ENCODE measurements around the gene GEMIN4. TPM values are rescaled to one million over a fixed set of nuclear protein-coding genes. Genes with fewer than 3 reads are reported as not detected.
A peak's percentile ranks its signal among the peaks of the same experiment; 100 is the strongest.

GEMIN4 gene
- polyA plus RNA-seq, 2 of the 4 experiments (the other 2 are of a cell fraction), result 36.1 to 47.6 TPM

DNA sequence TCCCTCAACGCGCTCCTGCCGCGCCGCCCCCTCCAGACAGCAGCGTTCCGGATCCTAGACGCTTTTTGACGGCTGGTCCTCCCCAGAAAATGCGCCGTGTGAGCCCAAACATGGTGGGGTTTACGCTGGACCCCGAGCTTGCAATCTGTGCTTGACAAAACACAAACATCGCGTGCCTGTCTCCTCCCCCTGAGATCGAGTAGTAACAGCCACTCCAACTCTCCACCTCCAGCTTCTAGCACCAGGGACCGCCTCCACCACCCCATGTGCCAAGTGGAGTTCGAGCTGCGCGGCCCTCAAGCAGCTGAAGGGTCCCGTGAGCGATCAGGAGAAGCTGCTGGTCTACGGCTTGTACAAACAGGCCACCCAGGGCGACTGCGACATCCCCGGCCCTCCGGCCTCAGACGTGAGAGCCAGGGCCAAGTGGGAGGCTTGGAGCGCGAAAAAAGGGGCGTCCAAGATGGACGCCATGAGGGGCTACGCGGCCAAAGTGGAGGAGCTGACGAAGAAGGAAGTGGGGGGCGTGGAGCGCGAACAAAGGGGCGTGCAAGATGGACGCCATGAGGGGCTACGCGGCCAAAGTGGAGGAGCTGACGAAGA, 656 bp upstream of the GEMIN4 start:
- H3K9me3 ChIP-seq, result no peaks in the 10 kb centered on the region
- H3K4me3 ChIP-seq, result peak overlapping the region; percentile 97
- DNase-seq (ENCODE audit: low read depth in 1 of 2, low spot score in 1 of 2), result peak; percentile 45 to 48
- FAIRE-seq, result no peak
- H3K27ac ChIP-seq, result peak overlapping the region; percentile 97 to 98
- POLR2A ChIA-PET, result interaction anchor here (1.4 to 1.7 kb wide), 2 partner anchors 19 to 29 kb away, joined by 4 to 6 read pairs; partner anchors contain the start of genes GLOD4 and MRM3
- peak; percentile 14 to 48; a peak in 5 of 6 replicates for ATAC-seq
- CTCF ChIA-PET, result interaction anchor here (0.6 to 6.1 kb wide), 26 partner anchors 9 to 602 kb away, joined by 3 to 41 read pairs (median 5); partner anchors contain the start of genes GLOD4, MRM3, NXN and TIMM22
- WGBS (ENCODE audit: missing lambda C conversion rate), result 73% methylated on average over 32 of the region's 43 CpGs
- peak overlapping the region; percentile 96 for H3K4me2 ChIP-seq
- H3K4me1 ChIP-seq, result peaks cover 10% of the 10 kb centered on the region
- TF ChIP-seq POLR2A (IDR thresholded peaks at IDR 0.05; ENCODE audit: low read length), result no peak
- TF ChIP-seq SREBF2 (IDR thresholded peaks at IDR 0.05), result no peak
- no peak for TF ChIP-seq HMGXB4 (CRISPR knock-in tag; IDR thresholded peaks at IDR 0.05; ENCODE audit: borderline replicate concordance)
- no peak for TF ChIP-seq TFCP2L1 (CRISPR knock-in tag; IDR thresholded peaks at IDR 0.05)
- TF ChIP-seq JUN (IDR thresholded peaks at IDR 0.05), result no peak
- no peak for TF ChIP-seq CEBPB (IDR thresholded peaks at IDR 0.05)
- TF ChIP-seq, protein P1, sequence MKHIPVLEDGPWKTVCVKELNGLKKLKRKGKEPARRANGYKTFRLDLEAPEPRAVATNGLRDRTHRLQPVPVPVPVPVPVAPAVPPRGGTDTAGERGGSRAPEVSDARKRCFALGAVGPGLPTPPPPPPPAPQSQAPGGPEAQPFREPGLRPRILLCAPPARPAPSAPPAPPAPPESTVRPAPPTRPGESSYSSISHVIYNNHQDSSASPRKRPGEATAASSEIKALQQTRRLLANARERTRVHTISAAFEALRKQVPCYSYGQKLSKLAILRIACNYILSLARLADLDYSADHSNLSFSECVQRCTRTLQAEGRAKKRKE (CRISPR knock-in tag; IDR thresholded peaks at IDR 0.05; ENCODE audit: low read depth), result no peak
- TF ChIP-seq, protein P2, sequence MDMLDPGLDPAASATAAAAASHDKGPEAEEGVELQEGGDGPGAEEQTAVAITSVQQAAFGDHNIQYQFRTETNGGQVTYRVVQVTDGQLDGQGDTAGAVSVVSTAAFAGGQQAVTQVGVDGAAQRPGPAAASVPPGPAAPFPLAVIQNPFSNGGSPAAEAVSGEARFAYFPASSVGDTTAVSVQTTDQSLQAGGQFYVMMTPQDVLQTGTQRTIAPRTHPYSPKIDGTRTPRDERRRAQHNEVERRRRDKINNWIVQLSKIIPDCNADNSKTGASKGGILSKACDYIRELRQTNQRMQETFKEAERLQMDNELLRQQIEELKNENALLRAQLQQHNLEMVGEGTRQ (IDR thresholded peaks at IDR 0.05), result no peak
- no peak for TF ChIP-seq RAD21 (conservative IDR thresholded peaks at IDR 0.05 in 1 of 2, IDR thresholded peaks at IDR 0.05 in 1 of 2)
- no peak for TF ChIP-seq HOXB5 (CRISPR knock-in tag; IDR thresholded peaks at IDR 0.05)
- TF ChIP-seq MAX (IDR thresholded peaks at IDR 0.05), result no peak; the same call in 1 of the 2 replicates

GRCh38 chr17:751269-752001, 629 bp downstream of the GEMIN4 start:
- DNase-seq (ENCODE audit: low read depth in 1 of 2, low spot score in 1 of 2) (peak; percentile 58 to 62), ATAC-seq (peak; percentile 47 to 56), FAIRE-seq (no peak)
- Histone ChIP-seq H3K9me3 (no peaks in the 10 kb centered on the region), H3K4me2 (peak overlapping the region; percentile 96), H3K4me3 (peak overlapping the region; percentile 97), H3K4me1 (peaks cover 10% of the 10 kb centered on the region), H3K27ac (peak overlapping the region; percentile 97 to 98)
- ChIA-PET CTCF (interaction anchor here (0.6 to 6.1 kb wide), 14 partner anchors 8 to 245 kb away, joined by 3 to 41 read pairs (median 4); partner anchors contain the start of genes GLOD4, MRM3, NXN and TIMM22), POLR2A (interaction anchor here (1.3 to 1.7 kb wide), 3 partner anchors 14 to 36 kb away, joined by 3 to 6 read pairs (median 4); partner anchors contain the start of gene VPS53)
- WGBS (ENCODE audit: missing lambda C conversion rate), result 7% methylated on average over 27 of the region's 49 CpGs
- no peak for TF ChIP-seq BCL3 (IDR thresholded peaks at IDR 0.05)
- TF ChIP-seq HDAC2 (IDR thresholded peaks at IDR 0.05), result no peak
- no peak for TF ChIP-seq NR3C1 (IDR thresholded peaks at IDR 0.05)
- no peak for TF ChIP-seq CEBPB (IDR thresholded peaks at IDR 0.05)
- no peak for TF ChIP-seq CHD2 (IDR thresholded peaks at IDR 0.05; ENCODE audit: low read length, partially characterized antibody)
- no peak for TF ChIP-seq CHD4 (IDR thresholded peaks at IDR 0.05; ENCODE audit: borderline replicate concordance)
- TF ChIP-seq CTCF (IDR thresholded peaks at IDR 0.05), result no peak
- no peak for TF ChIP-seq CBX2 (IDR thresholded peaks at IDR 0.05; ENCODE audit: borderline replicate concordance, low read depth)
- TF ChIP-seq, protein P2 (IDR thresholded peaks at IDR 0.05), result no peak
- no peak for TF ChIP-seq ZSCAN20 (CRISPR knock-in tag; IDR thresholded peaks at IDR 0.05)
- no peak for TF ChIP-seq RNF2 (IDR thresholded peaks at IDR 0.05; ENCODE audit: borderline replicate concordance, low read depth)
- no peak for TF ChIP-seq POLR2A (IDR thresholded peaks at IDR 0.05; ENCODE audit: low read length)
- TF ChIP-seq EP300 (IDR thresholded peaks at IDR 0.05), result no peak
- TF ChIP-seq NFE2L2 (conservative IDR thresholded peaks at IDR 0.05; ENCODE audit: low read length), result no peak
- no peak for TF ChIP-seq KDM1A (IDR thresholded peaks at IDR 0.05; ENCODE audit: low read depth)
- TF ChIP-seq NPAS2 (CRISPR knock-in tag; IDR thresholded peaks at IDR 0.05; ENCODE audit: borderline replicate concordance), result no peak
- TF ChIP-seq CBX8 (IDR thresholded peaks at IDR 0.05), result no peak
- TF ChIP-seq HES2 (IDR thresholded peaks at IDR 0.05), result no peak
- TF ChIP-seq FOXS1 (CRISPR knock-in tag; IDR thresholded peaks at IDR 0.05), result peak; percentile 27; the same call in 1 of the 2 replicates
- no peak for TF ChIP-seq RARB (CRISPR knock-in tag; IDR thresholded peaks at IDR 0.05)
